ENCODE data around the gene TSACC.
"Not testable (repeated sequence)": the region's sequence is repeated elsewhere in the genome, so short reads cannot be mapped to it uniquely, and the experiment has no call there.

The TSACC gene

GRCh38 chr1:156320560-156320959, 17.8 kb upstream of the TSACC start:
- DNase-seq (ENCODE audit: low read depth), result no peak
- TF ChIP-seq, protein P1, sequence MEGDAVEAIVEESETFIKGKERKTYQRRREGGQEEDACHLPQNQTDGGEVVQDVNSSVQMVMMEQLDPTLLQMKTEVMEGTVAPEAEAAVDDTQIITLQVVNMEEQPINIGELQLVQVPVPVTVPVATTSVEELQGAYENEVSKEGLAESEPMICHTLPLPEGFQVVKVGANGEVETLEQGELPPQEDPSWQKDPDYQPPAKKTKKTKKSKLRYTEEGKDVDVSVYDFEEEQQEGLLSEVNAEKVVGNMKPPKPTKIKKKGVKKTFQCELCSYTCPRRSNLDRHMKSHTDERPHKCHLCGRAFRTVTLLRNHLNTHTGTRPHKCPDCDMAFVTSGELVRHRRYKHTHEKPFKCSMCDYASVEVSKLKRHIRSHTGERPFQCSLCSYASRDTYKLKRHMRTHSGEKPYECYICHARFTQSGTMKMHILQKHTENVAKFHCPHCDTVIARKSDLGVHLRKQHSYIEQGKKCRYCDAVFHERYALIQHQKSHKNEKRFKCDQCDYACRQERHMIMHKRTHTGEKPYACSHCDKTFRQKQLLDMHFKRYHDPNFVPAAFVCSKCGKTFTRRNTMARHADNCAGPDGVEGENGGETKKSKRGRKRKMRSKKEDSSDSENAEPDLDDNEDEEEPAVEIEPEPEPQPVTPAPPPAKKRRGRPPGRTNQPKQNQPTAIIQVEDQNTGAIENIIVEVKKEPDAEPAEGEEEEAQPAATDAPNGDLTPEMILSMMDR (conservative IDR thresholded peaks at IDR 0.05; ENCODE audit: low read depth, low read length), result no peak
- H3K4me3 ChIP-seq (ENCODE audit: low read depth, low read length), result no peak overlapping the region

- DNase-seq (ENCODE audit: low read depth), result peak; percentile 18
These were observed 15.1 kb upstream of the TSACC start for GRCh38 chr1:156323179-156323578.

GRCh38 chr1:156336242-156336641, 2.1 kb upstream of the TSACC start:
- H3K4me3 ChIP-seq (ENCODE audit: low read depth, low read length), result peak overlapping the region; percentile 9
- DNase-seq (ENCODE audit: low read depth), result peak; percentile 24
- TF ChIP-seq, protein P1 (conservative IDR thresholded peaks at IDR 0.05; ENCODE audit: low read depth, low read length), result peak; percentile 41

More at GRCh38 chr1:156323179-156323578, 15.1 kb upstream of the TSACC start:
- not testable (repeated sequence) for H3K4me3 ChIP-seq (ENCODE audit: low read depth, low read length)

DNA sequence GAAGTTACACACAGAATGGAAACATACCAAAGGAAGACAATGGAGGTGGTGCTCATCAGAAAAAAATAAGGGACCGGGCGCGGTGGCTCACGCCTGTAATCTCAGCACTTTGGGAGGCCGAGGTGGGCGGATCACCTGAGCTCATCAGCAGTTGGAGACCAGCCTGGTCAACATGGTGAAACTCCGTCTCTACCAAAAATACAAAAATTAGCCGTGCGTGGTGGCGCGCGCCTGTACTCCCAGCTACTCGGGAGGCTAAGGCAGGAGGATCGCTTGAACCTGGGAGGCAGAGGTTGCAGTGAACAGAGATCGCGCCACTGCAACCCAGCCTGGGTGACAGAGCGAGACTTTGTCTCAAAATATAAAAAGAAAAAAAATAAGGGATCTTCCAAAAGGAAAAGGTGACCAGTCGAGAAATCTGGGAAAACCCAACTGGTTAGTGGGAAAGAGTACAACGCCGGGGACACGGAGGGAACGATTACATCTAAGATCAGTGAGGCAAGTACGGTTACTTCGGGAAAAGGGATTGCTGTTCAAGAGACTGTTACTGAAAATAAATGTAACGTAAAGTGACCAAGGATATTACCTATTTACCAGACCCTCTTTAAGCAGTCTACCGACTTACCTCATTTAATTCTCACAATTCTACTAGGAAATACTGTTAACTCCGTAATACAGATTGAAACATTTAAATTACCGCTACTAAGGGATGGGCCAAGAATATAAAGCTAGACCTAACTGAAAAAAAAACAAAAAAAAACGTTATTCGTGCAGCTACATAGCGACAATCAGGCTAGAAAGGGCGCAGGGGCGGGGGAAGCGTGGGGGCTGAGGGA, 1.1 kb upstream of the TSACC start:
- no peak for DNase-seq (ENCODE audit: low read depth)
- peak overlapping the region; percentile 86 for H3K4me3 ChIP-seq (ENCODE audit: low read depth, low read length)
- TF ChIP-seq, protein P1 (conservative IDR thresholded peaks at IDR 0.05; ENCODE audit: low read depth, low read length), result no peak

DNA sequence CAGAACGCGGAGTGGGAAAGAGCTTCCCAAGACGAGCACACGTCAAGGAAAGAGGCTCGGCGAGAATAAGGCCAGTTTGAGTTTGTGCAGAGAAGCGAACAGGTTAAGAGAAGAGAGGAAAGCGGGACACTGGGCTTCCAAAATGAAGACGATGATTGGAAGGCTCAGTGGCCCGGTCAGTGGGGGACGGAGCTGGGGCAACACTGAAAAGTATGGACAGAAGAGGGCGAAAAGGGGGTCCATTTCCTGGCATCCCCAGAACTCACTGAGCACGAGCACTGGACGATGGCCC, 492 bp upstream of the TSACC start:
- peak overlapping the region; percentile 86 for H3K4me3 ChIP-seq (ENCODE audit: low read depth, low read length)
- TF ChIP-seq, protein P1 (conservative IDR thresholded peaks at IDR 0.05; ENCODE audit: low read depth, low read length), result peak; percentile 27
- no peak for DNase-seq (ENCODE audit: low read depth)

DNA sequence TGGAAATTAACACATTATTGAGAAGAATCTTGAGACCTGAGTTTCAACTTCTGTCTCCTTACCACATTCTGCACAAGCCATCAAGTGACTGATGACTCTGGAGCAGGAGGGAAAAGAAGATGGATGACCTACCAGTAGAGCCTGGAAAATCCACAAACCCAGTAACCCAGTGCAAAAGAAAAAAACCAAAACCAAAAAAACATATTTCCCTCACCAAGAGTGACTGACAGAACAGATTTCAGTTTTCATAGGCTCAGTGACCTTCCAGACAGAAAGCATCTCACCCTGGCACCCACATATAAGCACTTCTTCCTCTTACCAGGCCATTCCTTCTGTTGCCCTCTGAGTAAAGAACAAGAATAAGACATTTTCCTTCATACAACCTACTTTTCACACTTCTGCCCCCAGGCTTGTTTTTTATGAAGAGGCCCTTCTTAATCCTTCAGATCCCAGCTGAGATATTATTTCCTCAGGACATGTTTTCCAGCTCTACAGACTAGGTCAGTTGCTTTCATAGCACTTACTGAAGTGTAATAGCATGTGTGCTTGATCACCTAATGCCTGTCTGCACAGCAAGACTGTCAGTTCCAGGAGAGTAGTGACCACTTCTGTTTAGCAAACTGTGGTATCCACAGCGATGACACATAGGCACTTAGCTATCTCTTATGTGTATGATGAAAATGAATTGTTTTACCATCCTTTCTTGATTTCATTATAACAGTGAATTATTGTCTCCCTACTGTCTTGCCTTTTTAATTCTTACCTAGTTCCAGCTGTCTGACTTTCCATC, 4.0 kb downstream of the TSACC start:
- no peak overlapping the region for H3K4me3 ChIP-seq (ENCODE audit: low read depth, low read length)
- TF ChIP-seq, protein P1 (conservative IDR thresholded peaks at IDR 0.05; ENCODE audit: low read depth, low read length), result no peak
- DNase-seq (ENCODE audit: low read depth), result no peak

- DNase-seq (ENCODE audit: low read depth), result no peak
- TF ChIP-seq, protein P1 (conservative IDR thresholded peaks at IDR 0.05; ENCODE audit: low read depth, low read length), result no peak
- no peak overlapping the region for H3K4me3 ChIP-seq (ENCODE audit: low read depth, low read length)
These were observed 6.1 kb downstream of the TSACC start for GRCh38 chr1:156344409-156344808.

- not testable (repeated sequence) for DNase-seq (ENCODE audit: low read depth); H3K4me3 ChIP-seq (ENCODE audit: low read depth, low read length)
These were observed 7.7 kb downstream of the TSACC start for GRCh38 chr1:156346035-156346434.
